Limb (tissue), 2 donors: Measurements from ENCODE around the gene TUBB1.
A peak's percentile ranks its signal among the peaks of the same experiment; 100 is the strongest.

Experiments
- DNase-seq, 2 donors: peaks; one replicate each; pipeline ENCODE4 v3.0.0-alpha.2; 2016; ENCODE audit errors: extremely low spot score in 2 of 2

Gene TUBB1

DNA sequence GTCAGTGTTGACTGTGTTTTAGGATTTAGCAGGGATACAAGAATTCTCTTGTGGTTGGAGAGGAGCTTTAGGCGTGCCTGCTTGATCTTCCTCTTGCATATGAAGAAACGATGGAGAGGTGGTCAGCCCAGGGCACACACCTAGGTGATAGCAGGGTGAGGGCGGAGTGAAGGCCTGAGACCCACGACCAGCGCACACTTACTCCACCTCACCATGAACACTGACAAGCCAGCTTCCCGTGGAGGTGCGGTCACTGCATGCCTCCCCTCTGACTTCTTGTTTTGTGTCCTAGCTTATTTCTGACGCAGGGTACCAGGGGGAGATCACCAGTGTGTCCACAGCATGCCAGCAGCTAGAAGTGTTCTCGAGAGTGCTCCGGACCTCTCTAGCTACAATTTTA lies 30.0 kb upstream of the TUBB1 start:
- DNase-seq, result peak in 1 of 2 donors; percentile 1

DNA sequence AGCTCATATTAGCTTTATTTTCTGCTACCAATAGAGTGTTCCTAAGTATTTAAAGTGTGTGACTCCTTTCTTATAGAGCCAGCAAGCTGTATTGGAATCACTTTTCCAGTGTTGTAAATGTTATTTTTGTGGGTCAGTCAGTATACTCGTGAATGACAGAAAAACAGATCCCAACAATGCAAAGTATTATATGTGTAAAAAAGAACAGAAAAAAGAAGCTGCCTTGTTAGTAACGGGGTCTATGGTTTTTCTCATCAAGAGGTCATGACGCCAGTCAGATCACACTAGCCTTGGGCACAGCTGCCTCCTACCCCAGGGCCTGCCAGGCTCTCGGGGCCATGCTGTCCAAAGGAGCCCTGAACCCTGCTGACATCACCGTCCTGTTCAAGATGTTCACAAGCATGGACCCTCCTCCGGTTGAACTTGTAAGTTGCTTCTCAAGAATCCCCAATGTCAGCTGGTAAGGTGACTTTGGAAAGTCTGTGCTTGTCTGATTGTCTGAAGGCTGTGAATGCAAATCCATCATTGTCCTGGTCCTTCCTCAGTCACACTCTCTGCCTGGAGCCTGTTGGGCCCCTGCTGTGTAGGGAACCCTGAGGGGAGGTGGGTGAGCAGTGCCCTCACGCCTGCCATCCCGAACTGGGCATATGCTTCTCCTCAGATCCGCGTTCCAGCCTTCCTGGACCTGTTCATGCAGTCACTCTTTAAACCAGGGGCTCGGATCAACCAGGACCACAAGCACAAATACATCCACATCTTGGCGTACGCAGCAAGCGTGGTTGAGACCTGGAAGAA lies 28.4 kb upstream of the TUBB1 start:
- DNase-seq, result peak in 1 of 2 donors; percentile 14

DNA sequence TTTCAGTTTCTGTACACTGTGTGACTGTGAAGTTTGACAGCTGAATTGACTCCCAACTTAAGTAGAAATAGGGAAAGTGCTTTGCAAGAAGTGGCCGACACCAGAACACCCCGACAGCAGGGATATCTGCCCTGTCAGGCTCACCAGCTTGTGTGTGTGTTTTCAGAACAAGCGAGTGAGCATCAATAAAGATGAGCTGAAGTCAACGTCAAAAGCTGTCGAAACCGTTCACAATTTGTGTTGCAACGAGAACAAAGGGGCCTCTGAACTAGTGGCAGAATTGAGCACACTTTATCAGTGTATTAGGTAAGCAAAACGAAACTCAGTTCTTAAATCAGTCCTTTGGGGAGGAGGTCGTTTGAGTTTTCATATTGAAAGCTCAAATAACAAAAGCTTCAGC lies 27.5 kb upstream of the TUBB1 start:
- peak in 1 of 2 donors; percentile 2 for DNase-seq

DNA sequence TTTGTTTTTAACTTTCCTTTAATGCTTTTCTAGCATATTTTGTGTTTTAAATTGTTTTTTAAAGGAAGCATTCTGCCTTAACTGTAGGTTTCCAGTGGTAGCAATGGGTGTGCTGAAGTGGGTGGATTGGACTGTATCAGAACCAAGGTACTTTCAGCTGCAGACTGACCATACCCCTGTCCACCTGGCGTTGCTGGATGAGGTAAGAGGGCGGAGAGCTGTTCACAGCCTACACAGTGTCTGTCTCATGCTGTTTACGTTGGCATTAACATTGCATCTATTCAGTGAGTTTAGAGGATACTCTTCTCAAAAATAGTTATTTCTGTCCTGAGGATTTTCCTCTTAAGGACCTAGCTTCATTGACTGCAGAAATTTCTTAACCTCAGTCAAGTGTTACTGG lies 26.3 kb upstream of the TUBB1 start:
- DNase-seq, result no peak

DNA sequence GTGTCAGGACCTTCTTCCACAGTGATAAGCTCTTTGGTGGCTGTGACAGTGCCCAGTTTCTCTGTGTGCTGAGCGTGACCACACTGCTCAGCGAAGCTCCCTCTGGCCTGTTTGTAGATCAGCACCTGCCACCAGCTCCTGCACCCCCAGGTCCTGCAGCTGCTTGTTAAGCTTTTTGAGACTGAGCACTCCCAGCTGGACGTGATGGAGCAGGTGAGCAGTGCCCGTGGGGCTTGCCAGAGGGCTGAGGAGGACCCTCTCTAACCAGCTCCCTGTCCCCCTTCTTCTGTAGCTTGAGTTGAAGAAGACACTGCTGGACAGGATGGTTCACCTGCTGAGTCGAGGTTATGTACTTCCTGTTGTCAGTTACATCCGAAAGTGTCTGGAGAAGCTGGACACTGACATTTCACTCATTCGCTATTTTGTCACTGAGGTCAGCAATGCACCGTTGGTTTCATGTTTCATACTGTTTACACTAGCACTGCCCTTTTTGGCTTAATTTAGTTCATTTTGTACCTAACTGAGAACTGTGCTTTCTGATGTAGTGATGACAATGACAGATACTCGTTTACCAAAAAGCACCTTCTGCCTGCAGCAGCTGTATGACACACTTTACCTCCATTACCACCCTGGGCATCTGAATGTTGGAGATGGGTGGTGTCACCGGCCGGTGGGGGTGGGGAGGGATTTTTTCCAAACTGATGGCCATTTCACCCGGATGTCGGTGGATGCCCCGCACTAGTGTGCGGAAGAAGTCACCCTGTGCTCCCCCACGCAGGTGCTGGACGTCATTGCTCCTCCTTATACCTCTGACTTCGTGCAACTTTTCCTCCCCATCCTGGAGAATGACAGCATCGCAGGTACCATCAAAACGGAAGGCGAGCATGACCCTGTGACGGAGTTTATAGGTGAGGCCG lies 25.6 kb upstream of the TUBB1 start:
- DNase-seq, result no peak

DNA sequence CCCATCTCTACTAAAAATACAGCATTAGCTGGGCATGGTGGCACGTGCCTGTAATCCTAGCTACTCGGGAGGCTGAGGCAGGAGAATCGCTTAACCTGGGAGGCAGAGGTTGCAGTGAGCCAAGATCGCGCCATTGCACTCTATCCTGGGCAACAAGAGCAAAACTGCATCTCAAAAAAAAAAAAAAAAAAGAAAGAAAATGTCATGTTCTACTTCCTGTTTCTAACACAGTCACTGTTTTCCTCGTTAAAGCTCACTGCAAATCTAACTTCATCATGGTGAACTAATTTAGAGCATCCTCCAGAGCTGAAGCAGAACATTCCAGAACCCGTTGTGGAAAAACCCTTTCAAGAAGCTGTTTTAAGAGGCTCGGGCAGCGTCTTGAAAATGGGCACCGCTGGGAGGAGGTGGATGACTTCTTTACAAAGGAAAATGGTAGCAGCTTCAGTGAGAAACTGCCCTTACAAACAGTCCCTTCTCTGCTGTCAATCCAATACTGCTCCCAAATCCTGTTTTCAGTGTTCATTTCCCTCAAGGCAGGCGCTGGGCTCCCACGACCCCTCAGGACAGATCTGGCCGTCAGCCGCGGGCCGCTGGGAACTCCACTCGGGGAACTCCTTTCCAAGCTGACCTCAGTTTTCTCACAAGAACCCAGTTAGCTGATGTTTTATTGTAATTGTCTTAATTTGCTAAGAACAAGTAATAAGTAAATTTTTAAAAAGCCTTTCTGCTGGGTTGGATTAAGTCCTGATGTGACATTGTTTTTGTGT lies 24.7 kb upstream of the TUBB1 start:
- no peak for DNase-seq

DNA sequence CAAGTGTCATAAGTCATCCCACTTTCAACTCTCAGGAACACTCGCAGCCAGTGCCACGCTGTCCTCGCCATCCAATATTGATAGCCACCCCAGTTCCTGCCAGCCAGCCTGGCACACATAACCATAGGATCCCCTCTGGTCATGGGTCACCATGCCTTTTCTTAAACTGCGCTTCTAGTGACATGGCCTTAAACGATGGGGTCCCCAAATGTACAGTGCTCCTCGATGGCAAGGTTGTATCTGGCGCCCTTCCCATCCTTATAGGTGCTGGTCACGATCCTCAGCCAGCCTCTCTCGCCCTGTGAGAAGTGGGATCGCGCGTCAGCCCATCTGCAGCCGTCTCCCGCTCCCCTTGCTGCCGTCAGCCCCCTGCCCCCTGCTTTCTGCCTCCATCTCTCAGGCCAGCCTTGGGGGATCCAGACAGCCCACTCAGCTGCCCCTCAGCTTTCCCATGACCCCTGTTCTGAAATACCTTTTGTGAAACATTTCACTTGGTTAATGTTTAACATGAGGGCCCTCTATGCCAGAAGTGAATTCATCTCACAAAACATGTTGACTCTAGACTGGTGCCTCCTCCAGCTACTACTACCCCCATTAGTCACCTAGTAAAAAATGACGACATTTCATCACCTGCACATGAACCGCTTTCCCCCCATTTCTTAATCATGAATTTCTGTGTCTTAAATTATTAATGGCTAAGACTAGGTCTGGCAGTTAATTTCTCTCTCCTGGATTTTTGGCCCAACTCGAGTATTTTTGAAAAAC lies 23.6 kb upstream of the TUBB1 start:
- DNase-seq, result no peak

DNA sequence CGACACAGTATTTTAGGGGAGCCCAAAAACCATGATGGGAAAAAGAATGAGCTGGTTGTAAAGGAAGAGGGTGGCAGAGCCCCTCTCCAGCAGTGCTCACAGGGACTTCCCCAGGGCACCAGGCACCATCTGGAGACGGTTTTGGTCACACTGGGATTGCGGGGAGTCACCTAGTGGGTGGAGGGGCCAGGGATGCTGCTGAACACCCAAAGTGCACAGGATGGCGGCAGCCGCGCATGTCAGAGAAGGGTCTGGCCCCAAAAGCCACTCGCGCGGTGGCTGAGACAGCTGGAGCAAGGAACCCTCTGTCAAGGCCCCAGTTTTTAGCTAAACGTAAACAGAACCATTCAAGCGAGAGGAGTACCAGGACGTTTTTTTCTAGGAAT lies 23.0 kb upstream of the TUBB1 start:
- DNase-seq, result no peak

DNA sequence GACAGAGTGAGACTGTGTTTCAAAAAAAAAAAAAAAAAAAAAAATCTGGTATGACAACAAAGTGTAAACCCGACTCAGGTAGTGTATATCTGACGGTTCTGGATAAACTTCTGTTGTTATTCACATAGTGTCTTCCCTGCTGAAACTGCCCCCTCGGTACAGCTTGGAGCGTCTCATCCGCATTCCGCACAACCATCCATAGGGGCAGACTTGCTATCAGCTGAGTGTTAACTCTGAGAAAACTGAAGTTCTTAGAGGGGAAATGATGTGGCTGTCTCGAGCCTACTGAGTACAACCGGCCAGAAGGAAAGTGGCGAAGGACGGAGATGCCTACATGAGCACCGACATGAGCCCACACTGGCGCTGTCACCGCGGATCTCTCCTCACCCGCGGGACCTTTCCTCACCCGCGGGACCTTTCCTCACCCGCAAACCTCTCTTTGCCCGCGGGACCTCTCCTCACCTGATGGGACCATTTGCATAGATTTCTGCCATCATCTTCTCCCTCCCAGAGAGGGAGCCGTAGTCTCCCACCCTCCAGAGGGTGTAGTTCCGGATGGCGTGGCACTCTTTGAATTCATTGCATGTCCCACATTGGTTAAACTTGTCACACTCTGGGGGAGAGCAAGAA lies 22.0 kb upstream of the TUBB1 start:
- DNase-seq, result no peak

DNA sequence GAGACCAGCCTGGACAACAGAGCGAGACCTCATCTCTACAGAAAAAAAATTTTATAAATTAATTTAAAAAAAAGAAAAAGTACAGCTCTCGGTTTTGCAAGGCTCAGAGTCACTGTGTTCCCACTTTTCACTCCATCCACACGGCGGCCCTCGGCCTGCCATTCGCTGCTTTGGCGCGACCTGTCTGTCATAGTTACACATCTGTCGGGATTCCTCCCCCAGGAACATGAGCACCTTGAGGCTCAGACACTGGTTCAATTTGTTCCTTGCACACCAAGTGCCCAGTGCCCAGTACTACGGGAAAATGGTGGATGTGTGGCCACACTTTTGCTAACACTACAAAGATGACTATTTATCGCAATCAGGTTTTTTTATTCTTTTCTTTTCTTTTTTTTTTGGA lies 20.6 kb upstream of the TUBB1 start:
- DNase-seq, result no peak

DNA sequence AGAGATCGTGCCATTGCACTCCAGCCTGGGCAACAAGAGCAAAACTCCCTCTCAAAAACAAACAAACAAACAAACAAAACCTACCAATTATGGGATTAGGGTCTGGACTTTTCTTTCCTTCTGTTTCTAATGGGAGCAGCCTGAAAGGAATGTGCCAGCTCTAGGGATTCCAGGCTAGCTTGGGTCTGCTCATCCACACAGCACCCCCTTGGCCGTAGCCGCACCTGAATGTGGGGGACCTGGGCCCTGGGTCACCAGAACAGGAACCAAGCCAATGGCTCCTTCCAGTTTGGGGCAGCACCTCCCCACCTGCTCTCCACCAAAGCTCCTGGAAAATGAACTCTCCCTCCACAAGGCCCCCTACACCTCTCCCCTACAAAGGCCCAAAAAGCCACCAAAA lies 18.9 kb upstream of the TUBB1 start:
- DNase-seq, result no peak

DNA sequence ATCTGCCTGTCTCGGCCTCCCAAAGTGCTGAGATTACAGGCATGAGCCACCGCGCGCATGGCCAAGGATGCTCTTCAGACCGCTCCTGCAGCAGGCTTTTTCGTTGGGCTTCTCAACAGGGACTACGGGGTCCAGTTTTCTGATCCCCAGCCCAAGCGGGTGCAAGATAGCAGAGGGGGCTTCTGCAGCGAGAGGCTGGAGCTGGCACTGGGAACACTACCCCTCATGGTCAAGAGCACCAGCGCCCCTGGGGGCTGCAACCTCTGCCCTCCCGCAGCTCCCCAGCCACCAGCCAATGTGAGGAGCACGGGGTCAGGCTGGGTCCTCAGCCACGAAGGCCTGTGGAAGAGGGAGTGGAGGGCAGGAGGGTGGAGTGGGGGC lies 18.2 kb upstream of the TUBB1 start:
- no peak for DNase-seq

DNA sequence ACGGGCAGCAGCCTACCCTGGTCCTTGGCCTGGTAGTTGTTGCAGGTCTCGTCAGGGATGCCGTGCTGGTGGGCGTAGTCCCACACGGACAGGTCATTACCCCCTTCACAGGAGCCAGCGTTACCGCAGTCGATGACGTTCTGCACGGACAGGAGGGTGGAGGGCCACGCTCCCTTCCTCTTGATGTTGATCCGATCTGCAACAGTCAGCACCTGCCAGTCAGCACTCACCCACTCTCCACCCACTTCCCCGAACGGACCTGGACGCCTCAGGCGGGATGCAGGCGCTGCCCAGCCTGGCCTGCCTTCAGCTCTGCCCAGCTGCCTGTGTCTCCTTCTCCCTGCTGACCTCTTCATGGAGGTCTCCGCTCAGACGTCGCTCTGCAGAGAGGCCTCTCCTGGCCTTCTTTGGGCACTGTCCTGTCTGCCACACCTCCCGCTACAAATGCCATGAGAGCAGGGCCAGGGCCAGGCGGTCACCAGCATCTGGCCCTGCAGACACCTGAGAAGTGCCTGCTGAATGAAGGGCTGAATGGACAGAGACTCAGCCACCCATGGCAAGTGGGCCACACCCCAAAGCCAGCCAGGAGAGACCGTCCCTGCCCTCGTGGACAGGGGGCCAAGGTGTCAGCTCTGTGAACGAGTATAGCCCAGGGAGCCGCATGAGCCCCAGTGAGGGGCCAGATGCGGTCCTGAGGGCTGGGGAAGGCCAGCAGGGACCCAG lies 17.6 kb upstream of the TUBB1 start:
- no peak for DNase-seq

DNA sequence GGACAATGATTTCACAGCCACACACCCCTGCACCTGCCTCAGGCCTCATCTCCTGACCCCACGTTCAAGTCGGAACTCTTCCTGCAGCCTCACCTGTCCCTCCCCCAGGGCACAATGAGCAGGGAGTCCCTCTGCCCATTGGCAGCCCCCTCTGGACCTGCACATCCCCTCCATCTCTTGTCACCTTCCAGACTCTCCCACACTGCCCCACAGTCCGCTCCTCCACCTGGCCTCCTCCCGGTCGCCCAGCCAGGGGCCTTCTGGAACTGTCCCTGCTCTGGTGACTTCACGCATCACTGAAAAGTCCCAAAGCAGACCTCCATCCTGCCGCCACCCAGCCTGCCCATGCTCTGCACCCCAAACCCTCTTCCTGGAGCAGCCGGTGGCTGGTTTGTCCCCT lies 16.8 kb upstream of the TUBB1 start:
- DNase-seq, result no peak

DNA sequence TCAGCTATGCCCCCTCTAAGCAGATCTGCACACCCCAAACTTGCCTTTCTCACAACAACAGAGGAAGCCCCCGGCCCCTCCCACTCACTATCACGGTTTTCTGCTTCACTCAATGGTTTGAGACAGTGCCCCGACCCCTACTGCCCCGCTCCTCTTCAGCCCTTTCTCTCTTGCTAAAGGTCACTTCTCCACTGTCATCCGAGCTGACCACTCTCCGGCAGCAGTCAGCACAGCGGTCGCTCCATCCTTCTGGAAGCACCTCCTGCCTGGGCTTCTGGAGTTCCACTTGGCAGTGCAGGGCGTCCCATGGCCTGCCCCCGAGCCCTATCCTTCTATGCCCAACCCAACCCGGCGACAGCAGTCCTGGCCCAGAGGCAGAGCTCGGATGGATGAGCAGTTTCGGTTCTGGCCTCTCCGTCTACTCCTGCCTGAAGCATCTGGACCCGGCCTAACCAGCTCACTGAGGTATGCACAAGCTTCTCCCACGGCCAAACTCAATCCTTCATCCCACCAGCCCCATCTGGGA lies 16.3 kb upstream of the TUBB1 start:
- DNase-seq, result no peak

DNA sequence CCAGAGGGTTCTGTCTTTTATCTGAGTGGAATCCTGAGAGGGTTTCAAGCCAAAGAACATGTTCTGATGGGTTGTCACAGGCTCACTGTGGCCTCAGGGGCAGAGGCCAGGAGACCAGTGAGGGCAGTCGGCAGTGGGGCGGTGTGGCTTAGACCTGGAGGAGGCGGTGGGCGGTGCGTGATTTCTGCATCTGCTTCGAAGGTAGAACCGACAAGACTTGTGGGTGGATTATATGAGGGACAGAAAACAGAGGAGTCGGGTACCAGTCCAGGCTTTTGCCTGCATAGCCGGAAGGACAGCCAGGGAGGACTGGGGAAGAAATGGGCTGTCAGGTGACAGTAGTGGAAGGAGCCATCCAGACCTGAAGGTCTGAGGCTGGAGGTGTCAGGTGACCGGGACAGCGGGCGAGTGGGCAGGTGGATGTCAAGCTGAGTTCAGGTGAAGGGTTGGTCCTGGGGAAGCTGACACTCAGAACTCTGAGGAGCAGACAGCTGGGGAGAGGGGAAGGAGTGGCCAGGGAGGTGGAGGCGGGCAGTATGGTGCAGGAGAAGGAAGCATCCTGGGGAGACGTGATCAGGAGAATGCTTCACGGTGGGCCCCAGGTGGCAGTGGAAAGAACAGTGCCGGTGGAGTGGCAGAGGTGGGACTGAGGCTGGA lies 15.3 kb upstream of the TUBB1 start:
- DNase-seq, result no peak

DNA sequence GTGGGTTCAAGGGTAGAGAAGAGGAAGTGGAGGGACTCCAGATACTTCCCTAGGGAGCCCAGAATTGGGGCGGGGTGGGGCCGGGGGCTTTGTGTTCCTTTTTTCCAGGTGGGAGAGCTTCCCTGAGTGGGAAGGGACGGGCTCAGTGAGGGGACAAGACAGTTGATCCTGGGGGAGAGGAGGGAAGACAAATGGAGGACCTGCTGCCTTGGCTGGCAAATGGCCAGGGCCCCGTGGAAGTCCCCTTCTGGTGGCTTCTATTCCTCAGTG lies 14.8 kb upstream of the TUBB1 start:
- no peak for DNase-seq

DNA sequence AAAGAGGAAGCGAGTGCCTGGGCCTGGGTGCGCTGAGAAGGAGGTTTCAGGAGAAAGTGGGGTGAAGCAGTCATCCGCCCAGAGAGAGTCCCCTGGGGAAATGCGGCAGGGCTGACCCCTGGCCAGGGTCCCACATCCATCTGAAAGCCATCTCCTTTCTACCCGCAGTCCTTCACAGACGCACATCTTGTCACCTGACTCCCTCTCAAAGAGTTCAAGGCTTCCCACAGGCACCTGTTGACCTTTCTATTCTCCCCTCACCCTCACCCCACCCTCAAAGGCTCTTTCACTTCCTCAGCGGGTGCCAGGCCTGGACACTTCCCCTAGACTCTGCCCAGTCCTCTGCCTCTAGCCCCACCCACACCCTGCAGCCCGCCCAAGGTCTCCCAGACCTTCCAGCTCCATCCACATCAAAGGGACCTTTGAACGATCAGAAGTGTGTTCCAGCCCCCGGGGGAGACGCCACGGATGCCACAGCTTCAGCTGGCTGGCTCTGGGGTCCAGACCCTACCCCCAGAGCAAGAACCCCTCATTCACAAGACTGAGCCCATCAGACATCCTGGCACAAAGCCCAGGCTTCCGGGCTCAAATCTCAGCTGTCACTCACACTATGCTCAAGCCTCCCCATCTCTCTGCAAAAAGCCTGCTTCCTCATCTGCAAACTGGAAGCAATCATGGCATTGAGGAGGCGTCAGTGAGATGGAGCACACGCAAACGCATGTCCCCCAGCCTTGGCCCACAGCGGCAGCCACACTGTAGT lies 14.3 kb upstream of the TUBB1 start:
- no peak for DNase-seq
